Ramos (cell line): Measurements from ENCODE around the gene EBPL.

Source experiments
- in situ Hi-C: fragments of 300-500 bp; cut with MboI; formaldehyde crosslinking; loops from one replicate; pipeline ENCODE4 v1.14.3; 2022; ENCODE audit warnings: low sequenced_read_pairs; ENCODE audit not compliant: unreplicated experiment

EBPL gene

GRCh38 chr13:49678191-49678914 lies 12.9 kb downstream of the EBPL start:
- in situ Hi-C loops = no loop called here

- in situ Hi-C loops = no loop called here
Measured at GRCh38 chr13:49676581-49677298, 14.5 kb downstream of the EBPL start.

- in situ Hi-C loops = loop anchor here (25.0 kb wide), 1 partner anchor 1391 kb away; no protein-coding TSS in a partner anchor
Measured at GRCh38 chr13:49670828-49671227, 20.5 kb downstream of the EBPL start.

- in situ Hi-C loops = loop anchor here (25.0 kb wide), 1 partner anchor 1392 kb away; no protein-coding TSS in a partner anchor
Measured at GRCh38 chr13:49669735-49670309, 21.5 kb downstream of the EBPL start.

- in situ Hi-C loops = loop anchor here (25.0 kb wide), 1 partner anchor 1395 kb away; no protein-coding TSS in a partner anchor
Measured at GRCh38 chr13:49667773-49668172, 23.5 kb downstream of the EBPL start.

- in situ Hi-C loops = loop anchor here (25.0 kb wide), 1 partner anchor 1398 kb away; no protein-coding TSS in a partner anchor
Measured at GRCh38 chr13:49664606-49665005, 26.7 kb downstream of the EBPL start.

- in situ Hi-C loops = loop anchor here (25.0 kb wide), 1 partner anchor 1405 kb away; no protein-coding TSS in a partner anchor
Measured at GRCh38 chr13:49657241-49657641, 34.0 kb downstream of the EBPL start.

- in situ Hi-C loops = loop anchor here (25.0 kb wide), 1 partner anchor 1406 kb away; no protein-coding TSS in a partner anchor
Measured at GRCh38 chr13:49655906-49656305, 35.4 kb downstream of the EBPL start.

GRCh38 chr13:49654011-49654410 lies 37.3 kb downstream of the EBPL start:
- in situ Hi-C loops = loop anchor here (25.0 kb wide), 1 partner anchor 1408 kb away; no protein-coding TSS in a partner anchor

GRCh38 chr13:49653478-49653877 lies 37.8 kb downstream of the EBPL start:
- in situ Hi-C loops = loop anchor here (25.0 kb wide), 1 partner anchor 1409 kb away; no protein-coding TSS in a partner anchor

- in situ Hi-C loops = loop anchor here (25.0 kb wide), 1 partner anchor 1410 kb away; no protein-coding TSS in a partner anchor
Measured at GRCh38 chr13:49652355-49653305, 38.7 kb downstream of the EBPL start.

GRCh38 chr13:49651570-49652354 lies 39.5 kb downstream of the EBPL start:
- in situ Hi-C loops = loop anchor here (25.0 kb wide), 1 partner anchor 1411 kb away; no protein-coding TSS in a partner anchor

GRCh38 chr13:49649963-49650312 lies 41.3 kb downstream of the EBPL start:
- in situ Hi-C loops = loop anchor here (25.0 kb wide), 1 partner anchor 1412 kb away; no protein-coding TSS in a partner anchor

GRCh38 chr13:49649244-49649962 lies 41.9 kb downstream of the EBPL start:
- in situ Hi-C loops = no loop called here

GRCh38 chr13:49646688-49647087 lies 44.6 kb downstream of the EBPL start:
- in situ Hi-C loops = no loop called here

GRCh38 chr13:49645451-49645850 lies 45.8 kb downstream of the EBPL start:
- in situ Hi-C loops = no loop called here

- in situ Hi-C loops = no loop called here
Measured at GRCh38 chr13:49643035-49643646, 48.1 kb downstream of the EBPL start.

- in situ Hi-C loops = no loop called here
Measured at GRCh38 chr13:49641801-49642291, 49.4 kb downstream of the EBPL start.
